CD4-positive, alpha-beta T cell treated with Interleukin-15 for 4 hours (primary cell): ENCODE measurements around the gene SVOP.

Experiments used
- DNase-seq: peaks from one replicate; pipeline ENCODE4 v3.0.0-alpha.2; 2020; ENCODE audit warnings: low spot score

Gene SVOP

DNA sequence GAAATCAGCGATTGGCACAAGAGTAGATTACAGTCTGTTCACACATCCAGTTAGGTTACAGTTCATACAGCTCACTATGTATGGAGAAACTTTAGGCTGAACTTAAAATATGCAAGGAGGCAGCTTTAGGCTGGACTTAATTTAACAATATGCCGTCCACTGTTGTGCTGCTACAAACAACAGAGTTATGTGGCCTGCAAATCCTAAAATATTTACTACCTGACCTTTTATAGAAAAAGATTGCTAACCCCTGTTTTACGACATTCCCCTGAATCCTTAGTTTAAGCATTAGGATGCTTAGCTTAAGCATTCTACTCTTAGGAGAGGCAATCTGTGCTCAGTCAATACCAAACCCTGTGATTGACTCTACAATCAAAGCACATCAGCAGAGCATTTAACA lies 90.1 kb downstream of the SVOP start:
- no peak for DNase-seq

DNA sequence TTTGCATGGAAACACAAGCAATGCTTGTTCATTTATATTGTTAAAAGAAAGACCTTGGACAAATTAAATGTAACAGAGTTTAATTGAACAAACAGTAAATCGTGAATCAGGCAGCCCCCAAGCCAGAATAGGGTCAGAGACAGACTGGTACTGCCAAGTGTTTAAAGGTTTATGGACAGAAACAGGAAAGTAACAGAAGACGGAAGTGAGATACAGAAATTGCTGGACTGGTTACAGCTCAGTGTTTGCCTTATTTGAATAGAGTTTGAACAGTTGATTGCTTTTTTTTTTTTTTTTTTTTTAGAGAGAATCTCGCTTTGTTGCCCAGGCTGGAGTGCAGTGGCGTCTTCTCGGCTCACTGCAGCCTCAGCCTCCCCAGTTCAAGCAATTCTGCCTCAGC lies 90.7 kb downstream of the SVOP start:
- no peak for DNase-seq

DNA sequence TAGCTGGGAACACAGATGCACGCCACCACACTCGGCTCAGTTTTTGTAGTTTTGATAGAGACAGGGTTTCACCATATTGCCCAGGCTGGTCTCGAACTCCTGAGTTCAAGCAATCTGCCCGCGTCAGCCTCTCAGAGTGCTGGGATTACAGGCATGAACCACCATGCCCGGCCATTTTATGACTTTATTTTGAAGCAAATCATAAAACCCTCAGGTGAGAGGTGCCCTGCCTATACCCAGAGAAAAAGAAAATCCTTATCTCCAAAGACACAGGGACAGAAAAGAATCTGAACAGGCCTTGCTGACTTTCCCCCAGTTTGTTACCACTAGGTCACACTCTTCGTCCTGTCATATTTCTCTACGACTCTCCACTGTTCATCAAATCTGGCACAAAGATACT lies 92.2 kb downstream of the SVOP start:
- no peak for DNase-seq

DNA sequence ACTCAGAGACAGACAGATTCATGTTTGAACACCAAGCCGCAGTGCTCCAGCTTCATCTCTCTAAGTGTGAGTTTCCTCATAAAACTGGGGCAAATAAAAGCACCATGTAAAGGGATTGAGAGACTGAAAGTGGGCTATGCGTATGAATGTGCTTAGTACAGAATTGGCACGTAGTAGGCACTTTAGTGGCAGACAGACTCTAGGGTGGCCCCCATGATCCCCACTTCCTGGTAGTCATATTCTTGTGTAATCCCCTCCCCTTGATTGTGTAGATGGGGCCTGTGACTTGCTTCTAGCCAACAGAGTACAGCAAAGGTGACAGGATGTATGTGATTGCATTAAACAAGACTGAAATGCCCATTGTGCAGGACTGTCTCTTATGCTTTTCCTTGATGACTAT lies 98.0 kb downstream of the SVOP start:
- no peak for DNase-seq

DNA sequence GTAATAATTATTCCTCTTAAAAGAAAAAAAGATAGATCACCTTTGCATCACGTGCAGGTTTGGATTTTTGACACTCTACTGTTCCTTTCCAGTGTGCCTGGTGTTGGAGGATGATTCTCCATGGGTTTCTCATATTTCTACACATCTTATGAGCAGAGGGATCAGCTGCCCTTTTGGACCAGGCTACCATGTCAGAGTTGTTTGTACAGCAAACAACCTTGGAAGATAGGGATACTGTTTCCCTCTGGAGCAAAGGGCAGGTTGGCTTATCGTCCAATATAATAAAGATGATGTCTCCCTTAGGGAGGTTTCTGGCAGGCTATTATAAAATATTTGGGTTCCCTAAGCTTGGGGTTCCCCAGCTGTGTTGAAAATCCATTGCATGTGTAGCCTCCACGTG lies 98.9 kb downstream of the SVOP start:
- DNase-seq: no peak

DNA sequence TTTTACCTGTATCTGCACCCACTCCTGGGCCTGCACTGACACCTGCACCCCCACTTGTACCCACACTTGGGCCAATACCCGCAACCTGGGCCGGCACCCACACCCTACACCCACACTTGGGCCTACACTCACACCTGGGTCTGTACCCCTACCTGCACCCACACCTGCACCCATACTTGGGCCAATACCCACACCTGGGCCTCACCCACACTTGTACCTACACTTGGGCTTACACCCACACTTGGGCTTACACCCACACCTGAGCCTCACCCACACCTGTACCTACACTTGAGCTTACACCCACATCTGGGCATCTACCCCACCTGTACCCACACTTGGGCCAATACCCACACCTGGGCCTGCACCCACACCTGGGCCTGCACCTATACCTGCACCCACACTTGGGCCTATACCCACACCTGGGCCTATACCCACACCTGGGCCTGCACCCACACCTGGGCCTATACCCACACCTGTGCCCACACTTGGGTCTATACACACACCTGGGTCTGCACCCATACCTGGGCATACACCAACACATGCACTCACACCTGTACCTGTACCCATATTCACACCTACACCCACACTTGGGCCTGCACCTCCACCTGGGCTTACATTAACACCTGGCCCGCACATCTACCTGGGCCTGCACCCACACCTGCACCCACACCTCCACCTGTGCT lies 101.8 kb downstream of the SVOP start:
- DNase-seq: no peak

DNA sequence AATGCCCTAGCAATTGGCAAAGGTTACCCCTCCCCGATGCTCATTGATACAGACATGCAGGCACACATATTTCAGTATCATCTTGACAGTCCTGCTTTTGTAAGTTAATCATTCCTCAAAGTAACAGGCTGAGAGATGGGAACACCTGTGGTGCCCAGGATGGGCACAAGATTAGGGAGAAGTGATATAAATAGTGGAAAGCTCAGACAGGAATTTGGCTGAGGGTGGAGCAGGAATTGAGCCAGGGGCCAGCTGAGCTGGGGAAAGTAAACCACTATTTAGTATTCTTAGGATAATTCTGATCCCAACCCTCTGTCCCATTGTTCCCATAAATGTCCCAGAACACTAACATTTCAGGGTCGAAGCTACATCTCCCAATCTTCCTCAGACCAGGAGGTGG lies 102.7 kb downstream of the SVOP start:
- no peak for DNase-seq

DNA sequence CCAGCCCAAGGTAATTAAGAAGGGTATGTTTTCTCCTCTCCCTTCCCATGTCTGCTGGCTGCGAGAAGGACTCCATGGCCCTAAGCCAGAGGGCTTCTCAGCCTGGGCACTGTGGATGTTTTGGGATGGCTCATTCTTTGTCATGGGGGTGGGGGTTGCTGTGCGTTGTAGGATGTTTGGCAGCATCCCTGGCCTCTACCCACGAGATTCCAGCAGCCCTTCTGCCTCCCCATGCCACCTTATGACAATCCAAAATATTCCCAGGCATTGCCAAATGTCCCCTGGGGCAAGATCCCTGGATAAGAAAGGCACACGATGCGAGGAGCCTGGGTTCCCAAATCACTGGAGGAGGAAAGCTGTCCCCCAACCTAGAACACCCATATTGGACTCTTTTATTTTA lies 104.5 kb downstream of the SVOP start:
- DNase-seq: no peak

DNA sequence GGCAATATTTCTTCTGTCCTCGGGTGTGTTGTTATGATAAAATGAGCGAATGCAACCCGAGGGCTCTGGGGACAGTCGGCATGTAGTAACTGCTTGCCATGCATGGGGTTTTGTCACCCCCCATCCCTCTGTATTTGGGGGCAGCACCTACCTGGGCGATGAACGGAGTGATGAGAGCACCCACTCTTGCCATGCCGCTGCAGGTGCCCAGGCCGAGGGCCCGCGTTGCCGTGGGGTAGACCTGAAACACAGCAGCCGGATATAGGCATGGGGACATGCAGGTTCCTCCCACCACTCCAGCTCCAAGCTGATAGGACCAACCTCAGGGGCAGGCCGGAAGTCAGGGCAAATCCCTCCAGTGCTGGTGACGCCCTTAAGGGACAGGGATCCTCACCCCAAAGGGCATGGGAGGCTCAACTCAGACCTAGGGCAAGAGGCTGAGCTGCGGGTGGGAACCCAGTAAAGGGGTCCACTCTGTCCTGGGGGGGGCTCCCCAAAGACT lies 105.2 kb downstream of the SVOP start:
- DNase-seq: no peak

DNA sequence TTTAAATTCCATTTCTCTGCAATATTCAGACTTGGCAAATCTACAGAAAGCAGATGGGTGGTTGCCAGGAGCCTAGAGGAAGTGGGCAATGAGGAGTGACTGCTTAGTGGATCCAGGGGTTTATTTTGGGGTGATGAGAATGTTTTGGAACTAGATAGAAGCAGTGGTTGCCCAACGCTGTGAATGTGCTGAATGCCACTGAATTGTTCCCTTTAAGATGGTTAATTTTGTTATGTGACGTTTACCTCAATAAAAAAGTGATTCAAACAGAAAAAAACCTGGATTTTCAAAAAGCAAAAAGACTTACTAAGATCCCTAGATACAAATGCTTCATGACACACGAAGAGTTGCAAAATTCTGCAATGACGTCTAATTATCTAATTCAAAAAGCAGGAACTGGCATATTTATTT lies 106.7 kb downstream of the SVOP start:
- DNase-seq: no peak

DNA sequence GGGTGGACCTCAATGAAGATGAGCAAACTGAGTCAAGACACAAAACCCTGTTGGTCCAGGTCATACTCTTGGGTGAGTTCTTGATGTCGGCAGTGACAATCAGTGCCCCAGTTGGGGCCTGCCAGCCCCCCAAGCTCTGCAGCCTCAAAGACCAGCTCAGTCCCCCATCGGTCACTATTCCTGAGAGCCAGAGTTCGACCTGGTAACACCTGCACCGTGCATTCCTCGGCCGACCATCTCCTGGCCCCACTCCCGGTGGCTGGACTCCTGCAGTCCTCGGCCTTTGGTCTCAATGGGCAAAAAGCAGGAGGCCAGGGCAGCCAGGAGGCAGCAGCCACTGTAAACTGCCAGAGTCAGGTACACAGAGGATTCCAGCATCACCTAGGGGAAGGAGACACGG lies 108.5 kb downstream of the SVOP start:
- no peak for DNase-seq

DNA sequence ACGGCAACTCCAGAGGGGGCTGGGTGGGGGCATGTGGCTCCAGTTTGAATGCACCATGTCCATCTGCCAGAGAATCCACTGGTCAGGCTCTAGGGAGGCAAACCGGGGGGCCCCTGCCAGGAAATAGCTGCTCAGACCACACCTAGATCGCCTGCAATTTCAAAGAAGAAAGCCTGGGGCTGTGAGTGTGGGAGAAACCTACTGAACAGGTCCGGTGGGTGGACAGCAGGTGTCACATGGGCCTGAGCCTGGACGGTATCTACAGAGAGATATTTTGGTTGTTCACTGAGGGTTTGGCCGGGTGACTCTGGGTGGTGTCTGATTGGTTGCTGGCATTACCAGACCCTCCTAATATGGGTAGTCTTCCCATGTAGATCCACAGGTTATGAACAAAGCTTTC lies 109.0 kb downstream of the SVOP start:
- DNase-seq: no peak

DNA sequence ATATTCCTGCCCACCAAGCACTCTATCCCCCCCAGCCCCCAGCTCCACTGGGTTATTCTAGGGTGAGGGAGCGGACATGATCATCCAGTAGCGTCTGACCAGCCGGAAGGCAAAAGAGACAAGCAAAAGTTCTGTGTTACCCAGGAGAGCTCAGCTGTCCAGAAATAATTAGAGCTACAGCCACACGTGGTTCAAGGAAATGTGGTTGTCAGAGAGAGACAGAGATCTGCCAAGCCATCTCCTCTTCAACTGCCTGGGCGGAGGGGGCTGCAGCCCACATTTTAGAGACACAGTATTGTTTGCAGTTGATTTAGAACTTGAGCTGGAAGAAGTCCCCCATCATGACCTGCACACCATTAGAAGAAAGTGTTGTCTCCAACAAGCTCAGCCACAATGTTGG lies 110.5 kb downstream of the SVOP start:
- no peak for DNase-seq

DNA sequence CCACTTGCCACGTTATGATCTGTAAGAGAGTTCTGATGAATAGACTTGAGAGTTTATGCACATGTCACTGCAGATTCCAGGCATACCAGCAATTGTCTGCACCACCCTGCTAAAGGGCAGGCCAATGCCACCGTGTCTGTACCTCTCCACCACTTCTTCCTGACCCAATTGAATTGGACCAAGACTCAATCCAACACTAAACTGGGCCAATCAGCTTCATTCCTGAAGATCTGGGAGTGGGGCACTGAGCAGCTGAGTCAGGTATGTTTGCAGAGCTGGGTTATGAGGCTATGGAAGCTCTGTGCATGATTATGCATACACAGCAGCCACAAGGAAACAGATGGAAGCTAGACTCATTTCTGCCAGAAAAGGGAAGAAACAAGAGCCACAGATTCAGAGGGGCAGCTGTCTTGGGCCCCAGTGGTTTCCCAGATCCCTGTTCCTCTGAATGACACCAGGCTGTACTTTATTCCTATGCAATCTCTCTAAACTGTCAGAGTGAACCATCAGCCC lies 113.0 kb downstream of the SVOP start:
- no peak for DNase-seq

DNA sequence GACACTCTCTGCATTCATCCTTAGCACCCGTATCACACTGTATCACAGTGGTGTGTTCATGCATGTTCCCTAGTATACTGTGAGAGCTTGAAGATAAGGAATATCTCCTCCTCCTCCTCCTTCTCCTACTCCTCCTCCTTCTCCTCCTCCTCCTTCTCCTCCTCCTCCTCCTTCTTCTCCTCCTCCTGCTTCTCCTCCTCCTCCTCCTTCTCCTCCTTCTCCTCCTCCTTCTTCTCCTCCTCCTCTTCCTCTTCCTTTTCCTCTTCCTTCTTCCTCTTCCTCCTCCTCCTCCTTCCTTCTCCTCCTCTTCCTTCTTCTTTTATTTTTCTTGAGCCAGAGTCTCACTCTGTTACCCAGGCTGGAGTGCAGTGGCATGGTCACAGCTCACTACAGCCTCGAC lies 113.9 kb downstream of the SVOP start:
- DNase-seq: no peak

DNA sequence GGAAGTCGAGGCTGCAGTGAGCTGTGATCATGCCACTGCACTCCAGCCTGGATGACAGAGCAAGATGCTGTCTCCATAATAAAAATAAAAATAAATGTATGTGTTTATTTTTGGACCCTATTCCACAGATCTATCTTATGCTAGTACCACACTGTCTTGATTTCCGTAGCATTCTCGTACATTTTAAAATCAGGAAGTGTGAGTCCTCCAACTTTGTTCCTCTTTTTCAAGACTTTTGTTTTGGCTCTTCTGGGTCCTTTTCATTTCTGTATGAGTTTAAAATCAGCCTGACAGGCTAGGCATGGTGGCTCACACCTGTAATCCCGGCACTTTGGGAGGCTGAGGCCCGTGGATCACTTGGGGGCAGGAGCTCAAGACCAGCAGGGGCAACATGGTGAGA lies 115.1 kb downstream of the SVOP start:
- no peak for DNase-seq

DNA sequence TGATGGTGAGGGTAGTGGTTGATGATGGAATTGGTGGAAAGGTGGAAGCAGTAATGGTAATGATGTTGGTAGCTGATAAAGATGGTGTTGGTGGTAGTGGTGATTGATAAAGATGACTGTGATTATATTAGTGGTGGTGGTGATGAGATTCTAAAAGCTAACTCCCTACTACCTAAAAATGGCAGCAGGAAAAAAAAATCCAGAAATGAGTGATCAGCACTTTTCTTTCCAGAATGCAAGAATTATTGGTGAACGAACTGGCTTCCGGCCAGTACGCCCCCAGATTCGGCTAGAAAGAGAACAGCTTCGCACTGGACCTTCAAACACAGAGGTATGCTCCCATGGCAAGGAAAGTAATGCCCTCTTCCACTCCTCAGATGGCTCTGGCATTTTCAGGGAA lies 121.7 kb downstream of the SVOP start:
- DNase-seq: no peak

DNA sequence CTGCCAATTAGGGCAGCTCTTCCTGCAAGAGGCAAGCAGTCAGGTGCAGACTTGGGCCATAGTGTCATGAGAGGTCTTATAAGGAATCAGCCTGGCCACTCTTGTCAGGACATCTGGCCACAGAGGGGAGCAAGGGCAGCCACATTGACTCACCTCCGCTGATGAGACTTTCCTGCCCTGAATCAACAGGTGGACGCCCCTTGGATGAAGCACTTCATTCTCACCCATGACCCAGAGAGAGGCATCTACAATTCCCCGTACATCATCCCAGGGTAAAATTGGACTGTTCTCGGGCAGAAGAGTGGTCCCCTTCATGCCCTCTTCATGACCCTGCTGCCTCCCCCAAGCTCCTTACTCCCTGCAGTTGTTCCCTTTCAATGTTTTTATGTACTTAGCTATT lies 124.1 kb downstream of the SVOP start:
- DNase-seq: no peak

DNA sequence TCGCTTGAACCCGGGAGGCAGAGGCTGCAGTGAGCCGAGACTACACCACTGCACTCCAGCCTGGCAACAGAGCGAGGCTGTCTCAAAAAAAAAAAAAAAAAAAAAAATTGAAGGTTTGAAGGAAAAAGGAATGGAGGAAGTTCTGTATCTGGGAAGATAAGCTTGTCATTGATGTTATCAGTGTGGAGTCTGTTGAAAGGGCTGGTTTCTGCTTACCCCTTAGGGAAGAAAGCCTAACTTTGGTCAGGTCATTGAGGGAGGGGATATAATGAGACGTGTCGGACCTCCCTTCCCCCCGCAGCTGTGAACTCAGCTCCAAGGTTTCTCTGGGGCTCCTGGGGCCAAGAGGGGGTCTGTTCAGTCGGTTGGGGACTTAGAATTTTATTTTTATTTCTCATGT lies 124.5 kb downstream of the SVOP start:
- DNase-seq: no peak

DNA sequence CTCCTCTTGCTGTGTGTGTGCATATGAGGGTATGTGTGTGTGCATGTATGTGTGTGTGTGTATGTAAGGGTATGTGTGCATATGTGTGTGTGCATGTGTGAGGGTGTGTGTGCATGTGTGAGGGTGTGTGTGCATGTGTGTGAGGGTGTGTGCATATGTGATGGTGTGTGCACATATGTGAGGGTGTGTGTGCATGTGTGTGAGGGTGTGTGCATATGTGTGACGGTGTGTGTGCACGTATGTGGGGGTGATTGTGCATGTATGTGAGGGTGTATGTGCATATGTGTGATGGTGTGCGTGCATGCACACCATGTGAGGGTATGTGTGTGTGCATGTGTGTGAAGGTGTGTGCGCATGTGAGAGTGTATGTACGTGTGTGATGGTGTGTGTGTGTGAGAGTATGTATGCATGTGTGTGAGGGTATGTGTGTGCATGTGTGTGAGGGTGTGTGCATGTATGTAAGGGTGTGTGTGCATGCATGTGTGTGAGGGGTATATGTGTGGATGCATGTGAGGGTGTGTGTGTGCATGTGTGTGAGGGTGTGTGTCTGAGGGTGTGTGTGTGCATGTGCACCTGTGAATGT lies 125.6 kb downstream of the SVOP start:
- DNase-seq: no peak

DNA sequence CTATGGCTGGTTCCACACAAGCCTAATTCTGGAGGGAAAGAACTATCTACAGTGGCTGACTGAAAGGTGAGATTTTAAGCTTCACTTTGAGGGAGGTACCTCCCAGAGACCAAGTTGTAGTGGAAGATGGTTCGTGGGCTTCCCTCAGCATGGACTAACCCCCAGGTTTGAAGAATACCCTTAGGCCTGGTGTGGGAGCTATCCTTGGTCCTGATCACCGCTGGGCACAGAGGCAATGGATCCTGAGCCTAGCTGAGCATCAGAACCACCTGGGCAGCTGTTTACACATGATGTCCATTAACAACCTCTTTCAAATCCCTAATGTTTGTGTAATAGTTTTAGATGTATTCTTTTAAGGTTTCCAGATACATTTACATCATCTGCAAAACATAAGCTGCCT lies 130.7 kb downstream of the SVOP start:
- DNase-seq: no peak

DNA sequence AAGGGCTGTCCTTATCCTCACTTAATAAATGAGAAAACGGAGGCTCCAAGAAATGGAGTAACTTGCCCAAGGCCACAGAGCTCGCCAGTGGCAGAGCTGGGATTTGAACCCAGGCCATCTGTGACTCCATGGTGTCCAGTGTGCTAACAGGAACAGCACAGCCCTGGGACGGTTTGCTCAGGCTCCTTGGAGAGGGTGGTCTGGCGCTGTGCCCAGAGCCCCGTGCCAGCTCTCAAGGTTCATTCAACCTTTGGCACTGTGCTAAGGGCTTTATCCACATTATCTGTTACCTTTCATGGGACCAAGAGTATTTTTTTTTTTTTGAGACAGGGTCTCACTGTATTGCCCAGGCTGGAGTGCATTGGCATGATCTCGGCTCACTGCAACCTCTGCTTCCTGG lies 132.8 kb downstream of the SVOP start:
- no peak for DNase-seq

DNA sequence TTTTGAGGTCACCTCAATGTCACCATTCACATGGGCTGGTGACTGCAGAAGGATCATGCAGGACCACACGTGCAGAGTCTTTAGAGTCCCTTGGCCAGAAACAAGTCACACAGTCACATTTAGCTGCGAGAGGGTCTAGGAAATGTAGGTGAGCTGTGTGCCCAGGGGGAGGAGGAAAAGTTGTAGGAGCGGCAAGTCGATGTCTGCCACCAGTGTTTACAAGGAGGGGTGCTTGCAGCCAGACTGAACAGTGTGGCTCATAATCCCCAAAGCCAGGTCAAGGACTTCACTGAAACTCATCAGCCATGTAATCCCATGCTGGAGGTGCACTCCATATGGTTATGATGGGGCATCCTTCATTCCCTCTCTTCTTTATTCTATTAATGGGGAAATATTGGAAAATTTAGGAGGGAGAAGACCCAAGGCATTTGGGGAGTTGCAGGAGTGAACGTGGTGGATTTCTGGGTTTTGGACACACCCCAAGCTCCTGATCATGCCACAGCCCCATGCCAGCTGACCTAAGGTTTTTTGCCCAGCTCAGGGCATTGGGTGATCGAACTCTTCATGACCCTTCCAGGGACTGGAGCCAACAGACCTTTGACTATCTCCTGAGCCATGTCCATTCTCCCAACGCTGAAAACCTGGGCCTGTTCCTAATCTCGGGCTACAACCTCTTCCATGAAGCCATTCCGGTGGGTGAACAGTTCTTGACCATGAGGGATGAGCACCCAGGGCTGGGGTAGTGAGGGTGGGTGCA lies 133.8 kb downstream of the SVOP start:
- no peak for DNase-seq
